K562 (cell line): ENCODE data around the gene MEIS2. TPM values are rescaled to one million over a fixed set of nuclear protein-coding genes. Genes with fewer than 3 reads are reported as not detected.

Experiments used
- ATAC-seq: fragments of 200-7000 bp; cut with Tn5 transposase; 3 replicates; pipeline ENCODE4 v1.9.1; 2020; ENCODE audit warnings: moderate library complexity
- BruUV-seq: library from RNA; stranded (reverse); fragments of 400-500 nt; replicated peaks from 2 replicates; lab custom pipeline; 2021; lab: Mats Ljungman, UMichigan
- CTCF ChIA-PET: fragments of 300-600 bp; formaldehyde crosslinking; extraction: SDS; loops from one replicate; lab custom pipeline; 2021; ENCODE audit warnings: low intra/inter-chr PET ratio; lab: Yijun Ruan, JAX
- POLR2A ChIA-PET: fragments of 300-600, 350-650 bp; sonication (Branson Sonifier 250); formaldehyde crosslinking; extraction: SDS; loops from one replicate; lab custom pipeline; 2021; ENCODE audit warnings: antibody characterized with exemption, inconsistent platforms; lab: Yijun Ruan, JAX
- DNase-seq, 4 experiments: peaks; one replicate each; pipeline versions ENCODE4 v3.0.0 to v3.0.0-alpha.2; 2011 to 2018; ENCODE audit warnings: low spot score in 3 of 4, mixed read lengths in 3 of 4; ENCODE audit errors: extremely low read depth in 1 of 4
- FAIRE-seq: peaks from 2 replicates; lab custom pipeline; 2011; peaks lifted over from hg19 to GRCh38; lab: Jason Lieb, UNC
- H2AFZ ChIP-seq: 2 replicates; pipeline ENCODE4 v1.6.0; 2011; ENCODE audit warnings: low read depth, low read length, control low read depth, inconsistent platforms
- H3K27ac ChIP-seq: fragments of 200-600 bp; 3 replicates; pipeline ENCODE4 v1.8.0; 2011; ENCODE audit warnings: low read depth, mild to moderate bottlenecking, control low read depth, inconsistent platforms, low read length, moderate library complexity, mixed read lengths; ENCODE audit errors: extremely low read depth
- H3K27me3 ChIP-seq, 2 experiments: fragments of 300-600 bp in 1 of 2; 2 replicates in 1 of 2; 3 replicates in 1 of 2; pipeline versions ENCODE4 v1.6.0 to v1.8.0; 2011; ENCODE audit warnings: inconsistent platforms in 2 of 2, low read length in 2 of 2, mild to moderate bottlenecking in 1 of 2, mixed read lengths in 1 of 2, moderate library complexity in 1 of 2; ENCODE audit not compliant: control insufficient read depth in 2 of 2, insufficient read depth in 2 of 2
- H3K36me3 ChIP-seq: fragments of 300-600 bp; 3 replicates; pipeline ENCODE4 v1.8.0; 2011; ENCODE audit warnings: mild to moderate bottlenecking, low read length, inconsistent platforms; ENCODE audit not compliant: control insufficient read depth, insufficient read depth
- H3K4me1 ChIP-seq, 2 experiments: fragments of 200-600 bp in 1 of 2; replicated peaks in 1 of 2; 2 replicates in 1 of 2; 3 replicates in 1 of 2; pipeline versions ENCODE4 v1.5.1 to v1.8.0; 2011; ENCODE audit warnings: inconsistent platforms in 2 of 2, low read length in 2 of 2, mild to moderate bottlenecking in 1 of 2, mixed read lengths in 1 of 2, moderate library complexity in 1 of 2; ENCODE audit not compliant: control insufficient read depth in 2 of 2, insufficient read depth in 2 of 2
- H3K4me2 ChIP-seq: 2 replicates; pipeline ENCODE4 v1.6.1; 2011; ENCODE audit warnings: low read length, control low read depth, inconsistent platforms, mixed read lengths; ENCODE audit not compliant: insufficient read depth
- H3K4me3 ChIP-seq: fragments of 200-600 bp; sonication (generic), shearing (Covaris generic); 2 replicates; pipeline ENCODE4 v1.5.1; 2016; ENCODE audit warnings: control low read depth, inconsistent platforms
- H3K79me2 ChIP-seq: fragments of 200-600 bp; 3 replicates; pipeline ENCODE4 v1.8.0; 2011; ENCODE audit warnings: low read length, inconsistent platforms; ENCODE audit not compliant: control insufficient read depth, insufficient read depth
- H3K9ac ChIP-seq, 2 experiments: 2 replicates each; pipeline versions ENCODE4 v1.6.0 to v1.6.1; 2011; ENCODE audit warnings: low read depth in 2 of 2, low read length in 2 of 2, control low read depth in 1 of 2, inconsistent platforms in 1 of 2, mild to moderate bottlenecking in 1 of 2, mixed read lengths in 1 of 2; ENCODE audit not compliant: insufficient read depth in 1 of 2
- H3K9me1 ChIP-seq: one replicate; pipeline ENCODE4 v1.6.0; 2011; ENCODE audit warnings: inconsistent platforms, mild to moderate bottlenecking, low read length, moderate library complexity; ENCODE audit not compliant: control insufficient read depth, insufficient read depth
- H3K9me3 ChIP-seq: replicated peaks from 2 replicates; pipeline ENCODE4 v1.5.1; 2011; ENCODE audit warnings: low read depth, low read length, inconsistent platforms; ENCODE audit not compliant: control insufficient read depth, insufficient read depth
- H4K20me1 ChIP-seq: replicated peaks from 2 replicates; pipeline ENCODE4 v1.6.1; 2011; ENCODE audit warnings: low read length, inconsistent platforms, mixed read lengths; ENCODE audit not compliant: control insufficient read depth, insufficient read depth
- BRF1 ChIP-seq: IDR thresholded peaks from 3 replicates; pipeline ENCODE4 v1.6.1; 2011; ENCODE audit warnings: borderline replicate concordance, mild to moderate bottlenecking; ENCODE audit not compliant: insufficient read length; ENCODE audit errors: extremely low read depth
- CREBBP ChIP-seq: IDR thresholded peaks from one replicate; pipeline ENCODE4 v1.6.1; 2012; ENCODE audit warnings: low read depth, mild to moderate bottlenecking, control low read depth, inconsistent platforms, low read length
- CREM ChIP-seq: IDR thresholded peaks from 2 replicates; pipeline ENCODE4 v1.6.1; 2014; ENCODE audit warnings: antibody characterized with exemption, low read depth
- FOXK2 ChIP-seq, 2 experiments: fragments of 450-650 bp; IDR thresholded peaks in 1 of 2; conservative IDR thresholded peaks in 1 of 2; 2 replicates each; pipeline ENCODE4 v1.6.1; 2016; ENCODE audit warnings: low read depth in 2 of 2, mild to moderate bottlenecking in 1 of 2
- HIVEP1 ChIP-seq: fragments of 250-450 bp; sonication (Bioruptor Pico); IDR thresholded peaks from 2 replicates; pipeline ENCODE4 v1.4.0; 2020; ENCODE audit warnings: mild to moderate bottlenecking
- KDM1A ChIP-seq, 2 experiments: fragments of 450-650 bp; IDR thresholded peaks; 2 replicates each; pipeline ENCODE4 v1.6.1; 2016; ENCODE audit warnings: mild to moderate bottlenecking in 2 of 2
- KLF16 ChIP-seq: IDR thresholded peaks from 2 replicates; pipeline ENCODE4 v1.6.1; 2016; ENCODE audit warnings: antibody characterized with exemption
- NR0B1 ChIP-seq: fragments of 450-650 bp; IDR thresholded peaks from one replicate; pipeline ENCODE4 v1.6.1; 2018; ENCODE audit warnings: mild to moderate bottlenecking, moderate library complexity; ENCODE audit not compliant: partially characterized antibody
- NR2C2 ChIP-seq, 2 experiments: fragments of 200-800 bp in 1 of 2; sonication (Bioruptor generic) in 1 of 2; sonication (generic) in 1 of 2; formaldehyde crosslinking in 1 of 2; IDR thresholded peaks; 2 replicates each; pipeline versions ENCODE4 v1.6.1 to v1.8.0; 2016 to 2022; ENCODE audit warnings: mild to moderate bottlenecking in 1 of 2, missing compliant biosample characterization in 1 of 2, missing genetic modification characterization in 1 of 2, missing genetic modification reagents in 1 of 2
- PCBP1 ChIP-seq: fragments of 200-400 bp; formaldehyde crosslinking; IDR thresholded peaks from 2 replicates; pipeline ENCODE4 v1.6.1; 2018; ENCODE audit warnings: mild to moderate bottlenecking, low read depth, low read length; ENCODE audit not compliant: poor library complexity, severe bottlenecking
- POLR3G ChIP-seq: IDR thresholded peaks from 2 replicates; pipeline ENCODE4 v1.6.1; 2011; ENCODE audit not compliant: insufficient read length, insufficient replicate concordance; ENCODE audit errors: extremely low read depth
- RNF2 ChIP-seq: sonication (generic); IDR thresholded peaks from 2 replicates; pipeline ENCODE4 v1.6.1; 2016
- SMARCA5 ChIP-seq: fragments of 450-650 bp; IDR thresholded peaks from 2 replicates; pipeline ENCODE4 v1.6.1; 2016
- TAF15 ChIP-seq: fragments of 200-400 bp; formaldehyde crosslinking; IDR thresholded peaks from 2 replicates; pipeline ENCODE4 v1.6.1; 2017; ENCODE audit warnings: mild to moderate bottlenecking, low read depth, low read length, moderate library complexity
- U2AF2 ChIP-seq: fragments of 200-400 bp; formaldehyde crosslinking; optimal IDR thresholded peaks from 2 replicates; pipeline ENCODE3; 2017; ENCODE audit warnings: low read depth, mild to moderate bottlenecking, low read length
- ZBTB33 ChIP-seq: sonication (generic); formaldehyde crosslinking; IDR thresholded peaks from 2 replicates; pipeline ENCODE4 v1.8.1; 2023; ENCODE audit warnings: mild to moderate bottlenecking, missing genetic modification reagents
- ZNF133 ChIP-seq: fragments of 250-450 bp; sonication (Bioruptor Pico); IDR thresholded peaks from 2 replicates; pipeline ENCODE4 v1.4.0; 2020; ENCODE audit warnings: mild to moderate bottlenecking
- ZNF212 ChIP-seq: fragments of 450-650 bp; formaldehyde crosslinking; IDR thresholded peaks from 2 replicates; pipeline ENCODE4 v1.4.0; 2020; ENCODE audit warnings: mild to moderate bottlenecking
- ZNF764 ChIP-seq: fragments of 250-450 bp; sonication (Bioruptor Pico); IDR thresholded peaks from 2 replicates; pipeline ENCODE4 v1.4.0; 2020; ENCODE audit warnings: low read depth, mild to moderate bottlenecking, moderate library complexity
- WGBS: fragments of 100-300 bp; shearing (Covaris generic); methylation state at CpG from one replicate; pipeline ENCODE4 v1.1.6; 2016; ENCODE audit warnings: low coverage, mixed read lengths; ENCODE audit not compliant: insufficient coverage; ENCODE audit errors: missing lambda C conversion rate; 5-methylcytosine and 5-hydroxymethylcytosine counted together
- in situ Hi-C: fragments of 300-500 bp; cut with MboI; formaldehyde crosslinking; loops from 4 replicates; pipeline ENCODE4 v1.15.0; 2018; ENCODE audit warnings: inconsistent platforms, mixed read lengths
- intact Hi-C: fragments of 100-400 bp; cut with micrococcal nuclease; formaldehyde crosslinking; loops from 2 replicates; pipeline ENCODE4 v1.14.2; 2022
- polyA plus RNA-seq, 8 experiments: library from polyadenylated mRNA; depleted of rRNA in 4 of 8; stranded (reverse) in 5 of 8; unstranded in 3 of 8; fragments of >200 nt; fragmentation: Nextera tagmentation in 2 of 8; fragmentation: Illumina TruSeq in 1 of 8; extraction: Ambion mirVana in 2 of 8; extraction: Trizol in 1 of 8; gene quantifications; 2 replicates each; pipeline versions ENCODE4 v1.2.1 to v1.2.3, GENCODE V29; 2011 to 2014; ENCODE audit warnings: inconsistent platforms in 1 of 8, missing spikeins in 1 of 8
- total RNA-seq, 7 experiments: library from RNA; depleted of rRNA in 6 of 7; stranded (reverse); fragments of >200 nt in 6 of 7; fragmentation: Illumina TruSeq in 2 of 7; extraction: Trizol in 2 of 7; gene quantifications; 2 replicates each; pipeline versions ENCODE4 v1.2.1 to v1.2.3, GENCODE V29; 2011 to 2021; ENCODE audit warnings: low replicate concordance in 1 of 7

Gene MEIS2
- total and polyA plus RNA-seq, 9 of the 15 experiments (the other 6 are each of a cell fraction or from before 2014, with no cell fraction given), result 7.5 to 64.2 (median 22.3) TPM

- no peak for TF ChIP-seq CREBBP
- no peak for TF ChIP-seq ZNF133 (CRISPR knock-in tag)
- TF ChIP-seq ZBTB33 (CRISPR knock-in tag), result peak; percentile 26; the same call in 1 of the 2 replicates
- TF ChIP-seq BRF1, result no peak
- 0 out of 2 replicates have a peak, but pooled peaks have one; percentile 14 for TF ChIP-seq RNF2
These were observed 217.7 kb downstream of the MEIS2 start (continued) for GRCh38 chr15:36882487-36883131.

- no peaks in the 10 kb centered on the region for H3K9me3 ChIP-seq
- 12% methylated on average over 5 of the region's 5 CpGs for WGBS
- no peak for FAIRE-seq
- ChIA-PET POLR2A (interaction anchor here (0.7 kb wide), 1 partner anchor 989 kb away, joined by 4 read pairs; no protein-coding TSS in a partner anchor), CTCF (interaction anchor here (0.6 to 3.8 kb wide), 2 partner anchors 59 to 252 kb away, joined by 3 to 48 read pairs; no protein-coding TSS in a partner anchor)
- H4K20me1 ChIP-seq, result no peaks in the 10 kb centered on the region
- no peaks in the 10 kb centered on the region for H3K9me1 ChIP-seq
- no peak overlapping the region for H2AFZ ChIP-seq
- H3K27ac ChIP-seq, result no peak overlapping the region
- peaks cover 3 to 8% of the 10 kb centered on the region in 2 experiments; a peak in 3 of 5 replicates for H3K4me1 ChIP-seq
- H3K4me2 ChIP-seq, result no peak overlapping the region
- H3K79me2 ChIP-seq, result no peaks in the 10 kb centered on the region
- in situ Hi-C loops, result loop anchor here (10.0 to 25.0 kb wide), 2 partner anchors 223 to 1005 kb away; partner anchors contain the start of gene MEIS2
- no TSS peak for BruUV-seq
- intact Hi-C loops, result loop anchor here (10.0 kb wide), 1 partner anchor 377 kb away; no protein-coding TSS in a partner anchor
- ATAC-seq, result no peak
- no peak for DNase-seq
- H3K9ac ChIP-seq, result no peak overlapping the region
- no peak overlapping the region for H3K4me3 ChIP-seq
- no peaks in the 10 kb centered on the region for H3K36me3 ChIP-seq
- peaks cover 3 to 13% of the 10 kb centered on the region in 2 experiments; a peak in 2 of 5 replicates for H3K27me3 ChIP-seq
- TF ChIP-seq CREM (no peak), NR2C2 (CRISPR knock-in tag; IDR thresholded peaks at IDR 0.05) (no peak), NR2C2 (tag; IDR thresholded peaks at IDR 0.05) (no peak), CREBBP (no peak), HIVEP1 (no peak), POLR3G (no peak), PCBP1 (no peak), KDM1A (IDR thresholded peaks at IDR 0.05) (no peak), TAF15 (no peak), ZNF212 (CRISPR knock-in tag) (no peak), NR0B1 (no peak), U2AF2 (no peak), KLF16 (no peak), ZNF764 (no peak), SMARCA5 (no peak), FOXK2 (conservative IDR thresholded peaks at IDR 0.05 in 1 of 2, IDR thresholded peaks at IDR 0.05 in 1 of 2; ENCODE audit: low read depth in 2 of 2) (no peak)
These were observed 218.3 kb downstream of the MEIS2 start for GRCh38 chr15:36882056-36882455.
